Pancreas (tissue), 10 donors: Measurements from ENCODE around the gene CDR2L. TPM values are rescaled to one million over a fixed set of nuclear protein-coding genes. Genes with fewer than 3 reads are reported as not detected.

Source experiments
- ATAC-seq, 4 donors: fragments of 200-7000 bp; cut with Tn5 transposase; one replicate each; pipeline versions ENCODE4 v1.8.0 to v1.9.1; 2020; ENCODE audit warnings: mild to moderate bottlenecking in 4 of 4, moderate library complexity in 4 of 4
- DNase-seq, 6 donors: peaks; one replicate each; pipeline ENCODE4 v3.0.0-alpha.2; 2020
- FAIRE-seq: peaks from 2 replicates; lab custom pipeline; 2012; peaks lifted over from hg19 to GRCh38; lab: Jason Lieb, UNC
- H3K27ac ChIP-seq, 4 donors: fragments of 200-600 bp; sonication (generic); 1 replicate in 3 of 4; 2 replicates in 1 of 4; pipeline versions ENCODE4 v1.5.0 to v1.8.0; 2020
- H3K27me3 ChIP-seq, 4 donors: fragments of 200-600 bp; one replicate each; pipeline ENCODE4 v1.8.0; 2021
- H3K36me3 ChIP-seq, 3 donors: fragments of 200-600 bp; sonication (generic) in 1 of 3; one replicate each; pipeline versions ENCODE4 v1.5.0 to v1.8.0; 2020 to 2021
- H3K4me1 ChIP-seq, 3 donors: fragments of 200-600 bp; one replicate each; pipeline ENCODE4 v1.8.0; 2021
- H3K4me3 ChIP-seq, 4 donors: fragments of 200-600 bp; sonication (generic) in 2 of 4; one replicate each; pipeline versions ENCODE4 v1.5.0 to v1.8.0; 2020 to 2021
- H3K9me3 ChIP-seq, 4 donors: fragments of 200-600 bp; one replicate each; pipeline ENCODE4 v1.8.0; 2021
- CTCF ChIP-seq, 4 donors: fragments of 200-600 bp; sonication (generic) in 3 of 4; IDR thresholded peaks; one replicate each; pipeline versions ENCODE4 v1.5.0 to v1.8.0; 2021; ENCODE audit warnings: antibody characterized with exemption in 4 of 4
- WGBS, 2 donors: extraction: QIAGEN DNeasy Blood & Tissue Kit; methylation state at CpG; one replicate each; pipeline ENCODE4 v1.1.7; 2013; 5-methylcytosine and 5-hydroxymethylcytosine counted together
- intact Hi-C, 3 donors: fragments of 100-400 bp; cut with DNase I; formaldehyde crosslinking; loops; one replicate each; pipeline versions ENCODE4 v1.11.1 to v1.14.2; 2022
- polyA plus RNA-seq, 2 donors: library from polyadenylated mRNA; stranded (reverse); fragments of 200-250 nt; gene quantifications; one replicate each; pipeline ENCODE4 v1.2.3, GENCODE V29; 2013
- total RNA-seq, 6 donors: library from RNA; stranded (reverse); fragmentation: NEBNext Ultra II Directional in 4 of 6; extraction: Animal tissue kit (Norgen Biotek cat#: 25700) in 4 of 6; gene quantifications; one replicate each; pipeline versions ENCODE4 v1.2.1 to v1.2.4, GENCODE V29; 2021 to 2023
- donor health status: healthy with polysubstance abuse.
- donor health status: DM: no; HTN: no; CAD: no; lungs with moderate emphysema.
- donor health status: DM: no; HTN: no; CAD: no.
- donor health status: control.
- donor health status: control.
- donor health status: Bipolar disorder and iron deficiency.
- donor health status: DM: yes; HTN: yes; CAD: no.
- donor health status: DM: no; HTN: no; CAD: no.
- donor health status: DM: no; HTN: no; CAD: no.
- donor health status: DM: yes; HTN: yes; CAD: no.

CDR2L gene
- total and polyA plus RNA-seq, 8 donors = 2.3 to 11.2 (median 4.1) TPM

GRCh38 chr17:74971842-74972106 lies 15.7 kb upstream of the CDR2L start:
- FAIRE-seq (no peak), DNase-seq (no peak), ATAC-seq (no peak)
- TF ChIP-seq CTCF (IDR thresholded peaks at IDR 0.05) = no peak
- peak overlapping the region; percentile 81 to 95 (median 90) for H3K4me3 ChIP-seq
- no peaks in the 10 kb centered on the region for H3K27me3 ChIP-seq
- intact Hi-C loops = no loop called here
- no peaks in the 10 kb centered on the region for H3K9me3 ChIP-seq
- H3K36me3 ChIP-seq = no peaks in the 10 kb centered on the region
- WGBS, 2 donors = 4% methylated on average over 8 to 9 of the region's 9 CpGs
- H3K27ac ChIP-seq = peak overlapping the region; percentile 74 to 85 (median 79)
- peaks cover 11 to 25% (median 20%) of the 10 kb centered on the region in 3 donors for H3K4me1 ChIP-seq

- peak within 1 kb of the TSS; percentile 74 to 85 (median 79) for H3K27ac ChIP-seq
These were observed 15.1 kb upstream of the CDR2L start, which contains the start of gene HID1 for GRCh38 chr17:74972107-74972972. TSS of gene HID1 (minus strand) at chr17:74972759. CDS start at chr17:74972656, 103 bp downstream.

GRCh38 chr17:74972973-74973328 lies 14.5 kb upstream of the CDR2L start:
- TF ChIP-seq CTCF (IDR thresholded peaks at IDR 0.05) = no peak
- 26 to 28% methylated on average over 17 of the region's 17 CpGs for WGBS, 2 donors
- intact Hi-C loops = no loop called here
- H3K4me1 ChIP-seq = peaks cover 11 to 25% (median 20%) of the 10 kb centered on the region in 3 donors
- FAIRE-seq (no peak), DNase-seq (no peak), ATAC-seq (no peak)
- no peaks in the 10 kb centered on the region for H3K27me3 ChIP-seq
- H3K4me3 ChIP-seq = peak overlapping the region; percentile 81 to 95 (median 90)
- H3K27ac ChIP-seq = peak overlapping the region in 3 of 4 donors; percentile 75 to 85 (median 83)
- H3K36me3 ChIP-seq = no peaks in the 10 kb centered on the region
- H3K9me3 ChIP-seq = no peaks in the 10 kb centered on the region

More at GRCh38 chr17:74972107-74972972, 15.1 kb upstream of the CDR2L start, which contains the start of gene HID1:
- no peaks in the 10 kb centered on the region for H3K27me3 ChIP-seq
- 1% methylated on average over 55 to 95 of the region's 95 CpGs for WGBS, 2 donors
- no peak for FAIRE-seq
- intact Hi-C loops = no loop called here
- H3K36me3 ChIP-seq = no peaks in the 10 kb centered on the region
- peak; percentile 83 to 87 (median 85) for ATAC-seq
- no peaks in the 10 kb centered on the region for H3K9me3 ChIP-seq
- H3K4me1 ChIP-seq = peaks cover 11 to 25% (median 20%) of the 10 kb centered on the region in 3 donors
- TF ChIP-seq CTCF (IDR thresholded peaks at IDR 0.05) = no peak
- DNase-seq = peak; percentile 79 to 97 (median 90)
- H3K4me3 ChIP-seq = peak within 1 kb of the TSS; percentile 81 to 95 (median 90)

GRCh38 chr17:74975943-74976342 lies 11.5 kb upstream of the CDR2L start:
- no peak for DNase-seq
- no peaks in the 10 kb centered on the region for H3K36me3 ChIP-seq
- no peak for FAIRE-seq
- no peaks in the 10 kb centered on the region for H3K27me3 ChIP-seq
- intact Hi-C loops = no loop called here
- no peak overlapping the region for H3K4me3 ChIP-seq
- no peak for ATAC-seq
- WGBS, 2 donors = 70 to 86% methylated on average over 4 of the region's 4 CpGs
- no peaks in the 10 kb centered on the region for H3K9me3 ChIP-seq
- H3K27ac ChIP-seq = no peak overlapping the region
- H3K4me1 ChIP-seq = peaks cover 0 to 5% (median 0%) of the 10 kb centered on the region in 3 donors
- TF ChIP-seq CTCF (IDR thresholded peaks at IDR 0.05) = no peak

DNA sequence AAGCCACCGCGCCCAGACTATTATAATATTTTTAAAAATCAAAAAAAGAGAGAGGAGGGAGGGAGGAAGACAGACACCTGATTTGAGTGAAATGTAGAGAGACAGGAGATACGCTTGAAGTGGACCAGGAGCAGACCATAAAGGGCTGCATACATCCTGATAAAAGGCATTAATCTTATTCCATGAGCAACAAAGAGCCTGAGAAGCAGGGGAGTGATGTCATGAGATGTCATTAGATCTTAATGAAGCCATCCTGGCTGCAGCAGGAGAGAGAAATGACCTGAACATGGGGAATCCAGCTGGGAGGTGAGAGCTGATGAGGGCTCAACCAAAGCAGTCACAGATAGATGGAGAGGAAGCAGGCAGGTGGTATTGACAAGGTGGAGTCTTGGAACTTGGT lies 9.6 kb upstream of the CDR2L start:
- Histone ChIP-seq H3K27me3 (no peaks in the 10 kb centered on the region), H3K9me3 (no peaks in the 10 kb centered on the region), H3K36me3 (no peaks in the 10 kb centered on the region), H3K4me1 (peaks cover 4 to 10% (median 7%) of the 10 kb centered on the region in 3 donors), H3K27ac (no peak overlapping the region), H3K4me3 (no peak overlapping the region)
- 77 to 96% methylated on average over 3 of the region's 3 CpGs for WGBS, 2 donors
- no peak for FAIRE-seq
- TF ChIP-seq CTCF (IDR thresholded peaks at IDR 0.05) = no peak
- intact Hi-C loops = no loop called here
- DNase-seq = no peak
- no peak for ATAC-seq
